HG02885 (cell line): ENCODE results near the gene HAPSTR1.
"Not testable (repeated sequence)": the region's sequence is repeated elsewhere in the genome, so short reads cannot be mapped to it uniquely, and the experiment has no call there.

ENCODE experiments used
- ATAC-seq: cut with Tn5 transposase; IDR thresholded peaks from one replicate; pipeline ENCODE4 v1.9.1; 2021; ENCODE audit warnings: mild to moderate bottlenecking; ENCODE audit not compliant: unreplicated experiment, poor library complexity

Gene HAPSTR1

GRCh38 chr16:9090960-9091866 lies at the start of gene HAPSTR1:
Gene HAPSTR1, plus strand, starts transcription at chr16:9091644. Its CDS starts 401 bp downstream, at chr16:9092045.
- ATAC-seq: peak; percentile 89

- no peak for ATAC-seq
Observed at GRCh38 chr16:9042533-9042932, 48.9 kb upstream of the HAPSTR1 start.

GRCh38 chr16:9042964-9043680 lies 48.3 kb upstream of the HAPSTR1 start:
- ATAC-seq: no peak

- ATAC-seq: not testable (repeated sequence)
Observed at GRCh38 chr16:9045562-9045961, 45.9 kb upstream of the HAPSTR1 start.

GRCh38 chr16:9046667-9047055 lies 44.8 kb upstream of the HAPSTR1 start:
- no peak for ATAC-seq

DNA sequence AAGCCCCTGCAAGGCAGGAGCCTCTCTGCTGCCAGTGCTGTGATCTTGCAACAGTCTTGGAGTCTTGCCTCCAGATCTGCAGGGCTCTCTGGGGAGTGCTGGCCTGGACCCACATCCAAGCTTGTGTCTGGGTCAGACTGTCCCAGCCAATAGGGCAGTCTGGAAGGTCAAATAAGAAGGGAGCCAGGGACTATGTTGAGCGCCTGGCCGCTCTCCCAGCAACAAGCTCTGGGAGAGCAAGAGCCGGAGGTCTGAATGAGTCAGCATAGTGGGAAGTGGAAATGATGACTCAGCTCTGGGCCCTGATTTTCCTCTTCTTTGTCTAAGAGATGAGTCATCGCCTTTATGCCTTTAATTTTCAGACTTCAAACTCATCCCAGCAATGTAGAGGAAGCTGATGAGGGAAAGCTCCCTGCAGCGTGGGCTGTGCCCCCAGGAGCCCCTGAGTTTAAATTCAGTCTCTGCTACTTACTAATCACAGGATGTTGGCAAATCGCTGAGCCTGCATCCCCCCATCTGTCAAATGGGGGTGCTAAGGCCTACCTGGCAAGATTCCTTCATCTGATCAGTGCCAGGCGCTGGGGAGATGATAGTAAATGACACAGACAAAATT lies 43.6 kb upstream of the HAPSTR1 start:
- ATAC-seq: peak; percentile 81

DNA sequence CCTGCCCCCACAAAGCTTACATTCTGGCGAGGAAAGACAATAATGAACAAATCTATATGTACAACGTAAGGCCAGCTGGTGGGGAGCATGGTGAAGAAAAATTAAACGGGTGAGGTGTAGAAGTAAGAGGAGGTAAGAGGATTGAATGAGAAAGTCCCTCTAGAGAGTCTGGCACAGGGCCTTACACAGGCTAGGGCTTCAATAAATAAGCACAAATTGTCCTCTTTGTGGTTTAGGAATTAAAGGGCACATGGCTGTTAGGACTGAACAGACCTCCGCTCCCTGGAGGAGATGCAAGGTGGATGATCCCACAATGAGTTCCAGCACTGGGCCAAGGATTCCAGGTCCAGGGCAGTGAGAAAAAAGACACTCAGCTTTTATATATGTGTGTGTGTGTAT lies 43.1 kb upstream of the HAPSTR1 start:
- no peak for ATAC-seq

GRCh38 chr16:9049241-9049640 lies 42.2 kb upstream of the HAPSTR1 start:
- ATAC-seq: no peak

- ATAC-seq: no peak
Observed at GRCh38 chr16:9050102-9050830, 41.2 kb upstream of the HAPSTR1 start.

- ATAC-seq: peak; percentile 64
Observed at GRCh38 chr16:9053006-9053601, 38.3 kb upstream of the HAPSTR1 start.

GRCh38 chr16:9054460-9054859 lies 37.0 kb upstream of the HAPSTR1 start:
- ATAC-seq: no peak

DNA sequence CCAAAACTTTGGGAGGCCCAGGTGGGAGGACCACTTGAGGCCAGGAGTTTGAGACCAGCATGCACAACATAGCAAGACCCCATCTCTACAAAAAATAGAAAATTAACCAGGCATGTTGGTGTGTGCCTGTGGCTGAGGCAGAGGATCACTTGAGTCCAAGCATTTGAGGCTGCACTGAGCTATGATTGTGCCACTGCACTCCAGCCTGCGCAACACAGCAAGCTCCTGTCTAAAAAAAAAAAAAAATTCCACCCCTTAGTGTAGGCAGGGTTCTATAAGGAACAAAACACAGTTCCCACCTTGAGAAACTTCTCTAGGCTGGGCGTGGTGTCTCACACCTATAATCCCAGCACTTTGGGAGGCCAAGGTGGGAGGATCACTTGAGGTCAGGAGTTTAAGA lies 36.3 kb upstream of the HAPSTR1 start:
- ATAC-seq: no peak

- no peak for ATAC-seq
Observed at GRCh38 chr16:9055661-9056060, 35.8 kb upstream of the HAPSTR1 start.

GRCh38 chr16:9056061-9056460 lies 35.4 kb upstream of the HAPSTR1 start:
- no peak for ATAC-seq

DNA sequence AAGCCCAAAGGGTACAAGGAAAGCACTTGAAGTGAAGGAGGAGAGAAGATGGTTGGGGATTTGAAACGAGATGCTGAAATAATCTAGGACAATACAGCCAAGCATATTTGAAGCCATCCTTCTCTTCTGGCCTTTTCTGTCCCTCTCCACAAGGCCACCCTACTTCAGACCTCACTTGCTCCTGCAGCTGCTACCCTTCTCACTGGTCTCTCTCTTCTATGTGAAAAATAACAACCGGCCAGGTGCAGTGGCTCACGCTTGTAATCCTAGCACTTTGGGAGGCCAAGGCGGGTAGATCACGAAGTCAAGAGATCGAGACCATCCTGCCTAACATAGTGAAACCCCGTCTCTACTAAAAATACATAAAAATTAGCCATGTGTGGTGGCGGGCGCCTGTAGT lies 33.2 kb upstream of the HAPSTR1 start:
- no peak for ATAC-seq

DNA sequence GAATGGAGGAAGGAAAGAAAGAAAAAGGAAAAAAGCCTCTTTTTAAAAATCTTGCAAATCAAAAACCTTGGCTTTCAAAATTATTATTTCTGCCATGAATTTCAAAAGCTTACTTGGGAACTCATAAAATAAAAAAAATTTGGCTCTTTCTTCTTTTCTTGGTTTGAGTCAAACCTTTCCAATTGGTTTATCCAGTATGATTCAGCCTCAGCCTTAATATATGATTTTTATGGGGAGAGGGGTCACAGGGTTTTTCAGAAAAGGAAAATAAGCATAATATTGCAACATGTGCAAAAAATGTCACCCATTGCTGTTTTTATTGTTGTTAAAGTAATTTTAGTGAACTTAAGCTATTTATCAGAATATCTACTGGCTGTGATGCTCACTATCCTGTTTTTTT lies 31.2 kb upstream of the HAPSTR1 start:
- ATAC-seq: no peak

GRCh38 chr16:9061358-9061813 lies 30.1 kb upstream of the HAPSTR1 start:
- peak; percentile 43 for ATAC-seq

- ATAC-seq: no peak
Observed at GRCh38 chr16:9062301-9062700, 29.1 kb upstream of the HAPSTR1 start.

DNA sequence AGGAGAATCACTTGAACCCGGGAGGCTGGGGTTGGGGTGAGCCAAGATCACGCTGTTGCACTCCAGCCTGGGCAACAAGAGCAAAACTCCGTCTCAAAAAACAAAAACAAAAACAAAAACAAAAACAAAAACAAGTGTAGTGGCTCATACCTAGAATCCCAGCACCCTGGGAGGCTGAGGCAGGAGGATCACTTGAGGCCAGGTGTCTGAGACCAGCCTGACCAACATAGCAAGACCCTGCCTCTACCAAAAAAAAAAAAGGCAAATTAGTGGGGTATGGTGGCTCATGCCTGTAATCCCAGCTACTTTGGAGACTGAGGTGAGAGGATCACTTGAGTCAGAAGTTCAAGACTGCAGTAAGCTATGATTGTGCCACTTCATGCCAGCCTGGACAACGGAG lies 26.4 kb upstream of the HAPSTR1 start:
- ATAC-seq: no peak

DNA sequence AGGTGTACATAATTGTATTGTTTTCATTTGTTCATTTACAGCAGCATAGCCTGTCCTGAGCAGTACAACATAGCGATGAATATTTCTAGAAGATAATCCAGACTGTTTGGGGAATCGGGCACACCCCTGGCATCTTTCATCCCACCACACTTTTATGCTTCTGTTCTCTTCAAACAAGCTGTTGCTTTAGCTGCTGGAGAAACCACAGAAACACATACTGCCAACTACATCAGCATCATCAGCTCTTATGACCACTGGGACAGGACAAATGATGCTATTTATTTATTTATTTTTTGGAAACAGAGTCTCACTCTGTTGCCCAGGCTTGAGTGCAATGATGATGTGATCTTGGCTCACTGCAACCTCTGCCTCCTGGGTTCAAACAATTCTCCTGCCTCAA lies 22.6 kb upstream of the HAPSTR1 start:
- ATAC-seq: no peak
